K562 (cell line): ENCODE results near the gene MAD1L1. TPM values are rescaled to one million over a fixed set of nuclear protein-coding genes. Genes with fewer than 3 reads are reported as not detected.

Experiments used
- ATAC-seq: fragments of 200-7000 bp; cut with Tn5 transposase; 3 replicates; pipeline ENCODE4 v1.9.1; 2020; ENCODE audit warnings: moderate library complexity
- BruUV-seq: library from RNA; stranded (reverse); fragments of 400-500 nt; replicated peaks from 2 replicates; lab custom pipeline; 2021; lab: Mats Ljungman, UMichigan
- CTCF ChIA-PET: fragments of 300-600 bp; formaldehyde crosslinking; extraction: SDS; loops from one replicate; lab custom pipeline; 2021; ENCODE audit warnings: low intra/inter-chr PET ratio; lab: Yijun Ruan, JAX
- POLR2A ChIA-PET: fragments of 300-600, 350-650 bp; sonication (Branson Sonifier 250); formaldehyde crosslinking; extraction: SDS; loops from one replicate; lab custom pipeline; 2021; ENCODE audit warnings: antibody characterized with exemption, inconsistent platforms; lab: Yijun Ruan, JAX
- DNase-seq, 4 experiments: peaks; one replicate each; pipeline versions ENCODE4 v3.0.0 to v3.0.0-alpha.2; 2011 to 2018; ENCODE audit warnings: low spot score in 3 of 4, mixed read lengths in 3 of 4; ENCODE audit errors: extremely low read depth in 1 of 4
- FAIRE-seq: peaks from 2 replicates; lab custom pipeline; 2011; peaks lifted over from hg19 to GRCh38; lab: Jason Lieb, UNC
- H2AFZ ChIP-seq: 2 replicates; pipeline ENCODE4 v1.6.0; 2011; ENCODE audit warnings: low read depth, low read length, control low read depth, inconsistent platforms
- H3K27ac ChIP-seq: fragments of 200-600 bp; 3 replicates; pipeline ENCODE4 v1.8.0; 2011; ENCODE audit warnings: low read depth, mild to moderate bottlenecking, control low read depth, inconsistent platforms, low read length, moderate library complexity, mixed read lengths; ENCODE audit errors: extremely low read depth
- H3K27me3 ChIP-seq, 2 experiments: fragments of 300-600 bp in 1 of 2; 2 replicates in 1 of 2; 3 replicates in 1 of 2; pipeline versions ENCODE4 v1.6.0 to v1.8.0; 2011; ENCODE audit warnings: inconsistent platforms in 2 of 2, low read length in 2 of 2, mild to moderate bottlenecking in 1 of 2, mixed read lengths in 1 of 2, moderate library complexity in 1 of 2; ENCODE audit not compliant: control insufficient read depth in 2 of 2, insufficient read depth in 2 of 2
- H3K36me3 ChIP-seq: fragments of 300-600 bp; 3 replicates; pipeline ENCODE4 v1.8.0; 2011; ENCODE audit warnings: mild to moderate bottlenecking, low read length, inconsistent platforms; ENCODE audit not compliant: control insufficient read depth, insufficient read depth
- H3K4me1 ChIP-seq, 2 experiments: fragments of 200-600 bp in 1 of 2; replicated peaks in 1 of 2; 2 replicates in 1 of 2; 3 replicates in 1 of 2; pipeline versions ENCODE4 v1.5.1 to v1.8.0; 2011; ENCODE audit warnings: inconsistent platforms in 2 of 2, low read length in 2 of 2, mild to moderate bottlenecking in 1 of 2, mixed read lengths in 1 of 2, moderate library complexity in 1 of 2; ENCODE audit not compliant: control insufficient read depth in 2 of 2, insufficient read depth in 2 of 2
- H3K4me2 ChIP-seq: 2 replicates; pipeline ENCODE4 v1.6.1; 2011; ENCODE audit warnings: low read length, control low read depth, inconsistent platforms, mixed read lengths; ENCODE audit not compliant: insufficient read depth
- H3K4me3 ChIP-seq: fragments of 200-600 bp; sonication (generic), shearing (Covaris generic); 2 replicates; pipeline ENCODE4 v1.5.1; 2016; ENCODE audit warnings: control low read depth, inconsistent platforms
- H3K79me2 ChIP-seq: fragments of 200-600 bp; 3 replicates; pipeline ENCODE4 v1.8.0; 2011; ENCODE audit warnings: low read length, inconsistent platforms; ENCODE audit not compliant: control insufficient read depth, insufficient read depth
- H3K9ac ChIP-seq, 2 experiments: 2 replicates each; pipeline versions ENCODE4 v1.6.0 to v1.6.1; 2011; ENCODE audit warnings: low read depth in 2 of 2, low read length in 2 of 2, control low read depth in 1 of 2, inconsistent platforms in 1 of 2, mild to moderate bottlenecking in 1 of 2, mixed read lengths in 1 of 2; ENCODE audit not compliant: insufficient read depth in 1 of 2
- H3K9me1 ChIP-seq: one replicate; pipeline ENCODE4 v1.6.0; 2011; ENCODE audit warnings: inconsistent platforms, mild to moderate bottlenecking, low read length, moderate library complexity; ENCODE audit not compliant: control insufficient read depth, insufficient read depth
- H3K9me3 ChIP-seq: replicated peaks from 2 replicates; pipeline ENCODE4 v1.5.1; 2011; ENCODE audit warnings: low read depth, low read length, inconsistent platforms; ENCODE audit not compliant: control insufficient read depth, insufficient read depth
- H4K20me1 ChIP-seq: replicated peaks from 2 replicates; pipeline ENCODE4 v1.6.1; 2011; ENCODE audit warnings: low read length, inconsistent platforms, mixed read lengths; ENCODE audit not compliant: control insufficient read depth, insufficient read depth
- ARNT ChIP-seq, 2 experiments: fragments of 450-650 bp; IDR thresholded peaks; 2 replicates each; pipeline ENCODE4 v1.6.1; 2016; ENCODE audit warnings: mild to moderate bottlenecking in 1 of 2
- ELF1 ChIP-seq: fragments of 200-800 bp; sonication (Bioruptor generic); IDR thresholded peaks from 2 replicates; pipeline ENCODE4 v1.6.1; 2016; ENCODE audit warnings: missing genetic modification characterization, missing compliant biosample characterization
- HDGF ChIP-seq: fragments of 450-650 bp; IDR thresholded peaks from 2 replicates; pipeline ENCODE4 v1.6.1; 2016
- HMBOX1 ChIP-seq: sonication (generic); IDR thresholded peaks from 2 replicates; pipeline ENCODE4 v1.6.1; 2016
- KDM1A ChIP-seq, 2 experiments: fragments of 450-650 bp; IDR thresholded peaks; 2 replicates each; pipeline ENCODE4 v1.6.1; 2016; ENCODE audit warnings: mild to moderate bottlenecking in 2 of 2
- LARP7 ChIP-seq: fragments of 450-650 bp; IDR thresholded peaks from 2 replicates; pipeline ENCODE4 v1.6.1; 2016
- NFXL1 ChIP-seq: fragments of 450-650 bp; formaldehyde crosslinking; IDR thresholded peaks from 2 replicates; pipeline ENCODE4 v1.4.0; 2021; ENCODE audit warnings: mild to moderate bottlenecking
- ZNF384 ChIP-seq: IDR thresholded peaks from 2 replicates; pipeline ENCODE4 v1.6.1; 2012; ENCODE audit warnings: low read depth, low read length, improper control_type of control experiment
- ZNF444 ChIP-seq: fragments of 250-450 bp; sonication (Bioruptor Pico); IDR thresholded peaks from 2 replicates; pipeline ENCODE4 v1.4.0; 2020; ENCODE audit warnings: mild to moderate bottlenecking, moderate library complexity
- WGBS: fragments of 100-300 bp; shearing (Covaris generic); methylation state at CpG from one replicate; pipeline ENCODE4 v1.1.6; 2016; ENCODE audit warnings: low coverage, mixed read lengths; ENCODE audit not compliant: insufficient coverage; ENCODE audit errors: missing lambda C conversion rate; 5-methylcytosine and 5-hydroxymethylcytosine counted together
- in situ Hi-C: fragments of 300-500 bp; cut with MboI; formaldehyde crosslinking; loops from 4 replicates; pipeline ENCODE4 v1.15.0; 2018; ENCODE audit warnings: inconsistent platforms, mixed read lengths
- intact Hi-C: fragments of 100-400 bp; cut with micrococcal nuclease; formaldehyde crosslinking; loops from 2 replicates; pipeline ENCODE4 v1.14.2; 2022
- polyA plus RNA-seq, 8 experiments: library from polyadenylated mRNA; depleted of rRNA in 4 of 8; stranded (reverse) in 5 of 8; unstranded in 3 of 8; fragments of >200 nt; fragmentation: Nextera tagmentation in 2 of 8; fragmentation: Illumina TruSeq in 1 of 8; extraction: Ambion mirVana in 2 of 8; extraction: Trizol in 1 of 8; gene quantifications; 2 replicates each; pipeline versions ENCODE4 v1.2.1 to v1.2.3, GENCODE V29; 2011 to 2014; ENCODE audit warnings: inconsistent platforms in 1 of 8, missing spikeins in 1 of 8
- total RNA-seq, 7 experiments: library from RNA; depleted of rRNA in 6 of 7; stranded (reverse); fragments of >200 nt in 6 of 7; fragmentation: Illumina TruSeq in 2 of 7; extraction: Trizol in 2 of 7; gene quantifications; 2 replicates each; pipeline versions ENCODE4 v1.2.1 to v1.2.3, GENCODE V29; 2011 to 2021; ENCODE audit warnings: low replicate concordance in 1 of 7
- TF ChIP-seq, protein P1 (sequence below): fragments of 450-650 bp; IDR thresholded peaks from 2 replicates; pipeline ENCODE4 v1.6.1; 2017; ENCODE audit warnings: mild to moderate bottlenecking, moderate library complexity
- TF ChIP-seq, protein P2 (sequence below): fragments of 250-450 bp; sonication (Bioruptor Pico); IDR thresholded peaks from 2 replicates; pipeline ENCODE4 v1.6.1; 2021; ENCODE audit warnings: mild to moderate bottlenecking
- TF ChIP-seq, protein P3 (sequence below): sonication (generic); formaldehyde crosslinking; IDR thresholded peaks from 2 replicates; pipeline ENCODE4 v1.8.0; 2023; ENCODE audit warnings: mild to moderate bottlenecking, missing genetic modification reagents

Gene MAD1L1
- total and polyA plus RNA-seq, 9 of the 15 experiments (the other 6 are each of a cell fraction or from before 2014, with no cell fraction given) = 1.7 to 89.7 (median 18.0) TPM

DNA sequence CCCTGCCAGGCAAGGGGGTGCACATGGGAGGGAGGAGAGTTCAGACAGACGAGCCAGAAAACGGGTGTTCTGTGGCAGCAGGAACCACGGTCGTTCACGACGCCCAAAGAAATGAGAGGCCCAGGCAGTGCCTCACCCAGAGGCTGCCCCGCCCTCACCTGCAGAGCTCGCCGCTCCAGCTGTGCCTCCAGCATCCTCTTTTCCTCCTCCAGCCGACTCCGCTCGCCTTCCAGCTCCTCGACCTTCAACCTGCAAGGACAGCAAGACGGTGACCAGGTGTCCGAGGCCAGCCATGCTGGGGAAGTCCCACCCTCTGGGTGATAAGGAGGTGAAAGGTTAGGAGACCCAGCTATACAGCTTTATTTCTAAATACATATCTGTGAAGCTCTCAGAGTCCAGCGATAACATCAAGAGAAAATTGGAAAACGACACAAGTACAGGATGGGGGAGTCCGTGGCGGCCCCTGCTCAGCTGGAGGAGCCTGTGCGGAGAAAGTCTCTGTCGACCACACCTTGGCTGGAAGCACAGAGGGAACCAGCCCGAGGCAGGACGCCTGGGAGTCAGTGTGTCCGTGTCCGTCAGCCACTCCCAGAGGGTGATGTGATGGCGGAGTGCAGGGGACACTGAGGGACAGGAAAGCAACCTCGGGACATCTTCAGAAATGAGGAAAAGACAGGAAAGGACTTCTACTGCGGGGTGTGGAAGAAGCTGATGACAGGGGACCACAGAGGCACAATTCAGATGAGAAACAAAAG is 275.1 kb downstream of the MAD1L1 start (continued):
- TF ChIP-seq, protein P1, sequence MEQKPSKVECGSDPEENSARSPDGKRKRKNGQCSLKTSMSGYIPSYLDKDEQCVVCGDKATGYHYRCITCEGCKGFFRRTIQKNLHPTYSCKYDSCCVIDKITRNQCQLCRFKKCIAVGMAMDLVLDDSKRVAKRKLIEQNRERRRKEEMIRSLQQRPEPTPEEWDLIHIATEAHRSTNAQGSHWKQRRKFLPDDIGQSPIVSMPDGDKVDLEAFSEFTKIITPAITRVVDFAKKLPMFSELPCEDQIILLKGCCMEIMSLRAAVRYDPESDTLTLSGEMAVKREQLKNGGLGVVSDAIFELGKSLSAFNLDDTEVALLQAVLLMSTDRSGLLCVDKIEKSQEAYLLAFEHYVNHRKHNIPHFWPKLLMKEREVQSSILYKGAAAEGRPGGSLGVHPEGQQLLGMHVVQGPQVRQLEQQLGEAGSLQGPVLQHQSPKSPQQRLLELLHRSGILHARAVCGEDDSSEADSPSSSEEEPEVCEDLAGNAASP = no peak
- TF ChIP-seq HDGF = no peak
- no peak for TF ChIP-seq ZNF444 (CRISPR knock-in tag)
- no peak for TF ChIP-seq KDM1A (IDR thresholded peaks at IDR 0.05)

- no peak for FAIRE-seq
- no peak overlapping the region for H2AFZ ChIP-seq
- peaks cover 11% of the 10 kb centered on the region; the same call in 2 of the 3 replicates for H3K36me3 ChIP-seq
- H3K27me3 ChIP-seq = no peaks in the 10 kb centered on the region
- peaks cover 3% of the 10 kb centered on the region; the same call in 1 of the 2 replicates for H3K9me3 ChIP-seq
- H3K9ac ChIP-seq = peak overlapping the region in 1 of 2 experiments; percentile 74; a peak in 1 of 4 replicates
- no peak overlapping the region for H3K4me2 ChIP-seq
- no peak for DNase-seq
- intact Hi-C loops (no loop called here), in situ Hi-C loops (no loop called here)
- no peak for ATAC-seq
- WGBS = 89% methylated on average over 25 of the region's 30 CpGs
- no peaks in the 10 kb centered on the region for H3K79me2 ChIP-seq
- POLR2A ChIA-PET = interaction anchor here (0.6 to 0.8 kb wide), 2 partner anchors 60 to 173 kb away, joined by 3 to 4 read pairs; no protein-coding TSS in a partner anchor
- peaks cover 3 to 55% of the 10 kb centered on the region in 2 experiments; a peak in 4 of 5 replicates for H3K4me1 ChIP-seq
- H4K20me1 ChIP-seq = no peaks in the 10 kb centered on the region
- CTCF ChIA-PET = no interaction called here
- BruUV-seq = no TSS peak
- no peak overlapping the region for H3K27ac ChIP-seq
- H3K4me3 ChIP-seq = no peak overlapping the region
- H3K9me1 ChIP-seq = no peaks in the 10 kb centered on the region
- TF ChIP-seq, protein P2, sequence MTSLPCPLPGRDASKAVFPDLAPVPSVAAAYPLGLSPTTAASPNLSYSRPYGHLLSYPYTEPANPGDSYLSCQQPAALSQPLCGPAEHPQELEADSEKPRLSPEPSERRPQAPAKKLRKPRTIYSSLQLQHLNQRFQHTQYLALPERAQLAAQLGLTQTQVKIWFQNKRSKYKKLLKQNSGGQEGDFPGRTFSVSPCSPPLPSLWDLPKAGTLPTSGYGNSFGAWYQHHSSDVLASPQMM (CRISPR knock-in tag) = no peak
- TF ChIP-seq ARNT (IDR thresholded peaks at IDR 0.05) (no peak), NFXL1 (CRISPR knock-in tag) (no peak), ZNF384 (no peak), ELF1 (no peak), HMBOX1 (no peak), LARP7 (no peak)
- TF ChIP-seq, protein P3, sequence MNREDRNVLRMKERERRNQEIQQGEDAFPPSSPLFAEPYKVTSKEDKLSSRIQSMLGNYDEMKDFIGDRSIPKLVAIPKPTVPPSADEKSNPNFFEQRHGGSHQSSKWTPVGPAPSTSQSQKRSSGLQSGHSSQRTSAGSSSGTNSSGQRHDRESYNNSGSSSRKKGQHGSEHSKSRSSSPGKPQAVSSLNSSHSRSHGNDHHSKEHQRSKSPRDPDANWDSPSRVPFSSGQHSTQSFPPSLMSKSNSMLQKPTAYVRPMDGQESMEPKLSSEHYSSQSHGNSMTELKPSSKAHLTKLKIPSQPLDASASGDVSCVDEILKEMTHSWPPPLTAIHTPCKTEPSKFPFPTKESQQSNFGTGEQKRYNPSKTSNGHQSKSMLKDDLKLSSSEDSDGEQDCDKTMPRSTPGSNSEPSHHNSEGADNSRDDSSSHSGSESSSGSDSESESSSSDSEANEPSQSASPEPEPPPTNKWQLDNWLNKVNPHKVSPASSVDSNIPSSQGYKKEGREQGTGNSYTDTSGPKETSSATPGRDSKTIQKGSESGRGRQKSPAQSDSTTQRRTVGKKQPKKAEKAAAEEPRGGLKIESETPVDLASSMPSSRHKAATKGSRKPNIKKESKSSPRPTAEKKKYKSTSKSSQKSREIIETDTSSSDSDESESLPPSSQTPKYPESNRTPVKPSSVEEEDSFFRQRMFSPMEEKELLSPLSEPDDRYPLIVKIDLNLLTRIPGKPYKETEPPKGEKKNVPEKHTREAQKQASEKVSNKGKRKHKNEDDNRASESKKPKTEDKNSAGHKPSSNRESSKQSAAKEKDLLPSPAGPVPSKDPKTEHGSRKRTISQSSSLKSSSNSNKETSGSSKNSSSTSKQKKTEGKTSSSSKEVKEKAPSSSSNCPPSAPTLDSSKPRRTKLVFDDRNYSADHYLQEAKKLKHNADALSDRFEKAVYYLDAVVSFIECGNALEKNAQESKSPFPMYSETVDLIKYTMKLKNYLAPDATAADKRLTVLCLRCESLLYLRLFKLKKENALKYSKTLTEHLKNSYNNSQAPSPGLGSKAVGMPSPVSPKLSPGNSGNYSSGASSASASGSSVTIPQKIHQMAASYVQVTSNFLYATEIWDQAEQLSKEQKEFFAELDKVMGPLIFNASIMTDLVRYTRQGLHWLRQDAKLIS (CRISPR knock-in tag) = no peak
These were observed 275.9 kb downstream of the MAD1L1 start for GRCh38 chr7:1956611-1957470.
